GM12801 (cell line): ENCODE data around the gene GRM4.

Experiments used
- TF ChIP-seq, protein P1 (sequence below): IDR thresholded peaks from one replicate; pipeline ENCODE4 v1.5.1; 2011; ENCODE audit warnings: control low read depth; ENCODE audit not compliant: insufficient read length; ENCODE audit errors: extremely low read depth

GRM4 gene

DNA sequence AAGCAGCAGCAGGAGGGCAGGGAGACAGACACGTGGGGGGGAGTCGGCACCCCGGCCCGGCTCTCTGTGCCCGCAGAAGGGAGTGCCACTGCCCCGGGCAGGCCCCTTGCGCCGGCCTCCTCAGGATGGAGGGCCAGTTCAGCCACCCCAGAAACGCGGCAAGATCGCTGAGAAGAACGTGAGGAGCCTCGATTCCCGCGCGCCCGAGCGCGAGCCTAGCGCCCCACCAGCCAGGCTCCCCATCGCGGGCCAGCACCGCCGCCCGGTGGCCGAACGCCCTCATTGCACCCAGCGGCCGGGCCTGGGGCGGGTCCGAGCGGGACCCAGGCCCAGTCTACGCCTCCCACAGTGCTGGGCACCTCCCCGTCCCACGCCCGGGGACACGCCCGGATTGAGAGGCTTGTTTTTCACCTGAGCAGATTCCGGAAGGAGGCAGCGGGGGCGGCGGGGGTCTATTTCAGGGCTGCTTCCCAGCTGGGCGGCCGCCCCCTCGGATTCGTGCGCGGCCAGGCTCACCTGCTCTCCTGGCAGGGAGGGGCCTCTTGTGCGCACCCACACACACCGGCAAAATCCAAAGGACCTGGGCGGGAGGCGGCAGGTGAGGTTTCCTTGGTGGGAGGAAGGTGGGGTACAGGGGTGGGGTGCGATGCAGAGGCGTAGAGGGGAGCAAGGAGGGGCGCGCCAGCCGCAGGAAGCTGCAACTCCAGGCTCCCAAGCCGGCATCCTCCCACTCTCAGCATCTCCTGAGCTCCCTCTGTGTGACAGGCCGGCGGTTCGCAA, 9.0 kb upstream of the GRM4 start:
- TF ChIP-seq, protein P1, sequence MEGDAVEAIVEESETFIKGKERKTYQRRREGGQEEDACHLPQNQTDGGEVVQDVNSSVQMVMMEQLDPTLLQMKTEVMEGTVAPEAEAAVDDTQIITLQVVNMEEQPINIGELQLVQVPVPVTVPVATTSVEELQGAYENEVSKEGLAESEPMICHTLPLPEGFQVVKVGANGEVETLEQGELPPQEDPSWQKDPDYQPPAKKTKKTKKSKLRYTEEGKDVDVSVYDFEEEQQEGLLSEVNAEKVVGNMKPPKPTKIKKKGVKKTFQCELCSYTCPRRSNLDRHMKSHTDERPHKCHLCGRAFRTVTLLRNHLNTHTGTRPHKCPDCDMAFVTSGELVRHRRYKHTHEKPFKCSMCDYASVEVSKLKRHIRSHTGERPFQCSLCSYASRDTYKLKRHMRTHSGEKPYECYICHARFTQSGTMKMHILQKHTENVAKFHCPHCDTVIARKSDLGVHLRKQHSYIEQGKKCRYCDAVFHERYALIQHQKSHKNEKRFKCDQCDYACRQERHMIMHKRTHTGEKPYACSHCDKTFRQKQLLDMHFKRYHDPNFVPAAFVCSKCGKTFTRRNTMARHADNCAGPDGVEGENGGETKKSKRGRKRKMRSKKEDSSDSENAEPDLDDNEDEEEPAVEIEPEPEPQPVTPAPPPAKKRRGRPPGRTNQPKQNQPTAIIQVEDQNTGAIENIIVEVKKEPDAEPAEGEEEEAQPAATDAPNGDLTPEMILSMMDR, result no peak

DNA sequence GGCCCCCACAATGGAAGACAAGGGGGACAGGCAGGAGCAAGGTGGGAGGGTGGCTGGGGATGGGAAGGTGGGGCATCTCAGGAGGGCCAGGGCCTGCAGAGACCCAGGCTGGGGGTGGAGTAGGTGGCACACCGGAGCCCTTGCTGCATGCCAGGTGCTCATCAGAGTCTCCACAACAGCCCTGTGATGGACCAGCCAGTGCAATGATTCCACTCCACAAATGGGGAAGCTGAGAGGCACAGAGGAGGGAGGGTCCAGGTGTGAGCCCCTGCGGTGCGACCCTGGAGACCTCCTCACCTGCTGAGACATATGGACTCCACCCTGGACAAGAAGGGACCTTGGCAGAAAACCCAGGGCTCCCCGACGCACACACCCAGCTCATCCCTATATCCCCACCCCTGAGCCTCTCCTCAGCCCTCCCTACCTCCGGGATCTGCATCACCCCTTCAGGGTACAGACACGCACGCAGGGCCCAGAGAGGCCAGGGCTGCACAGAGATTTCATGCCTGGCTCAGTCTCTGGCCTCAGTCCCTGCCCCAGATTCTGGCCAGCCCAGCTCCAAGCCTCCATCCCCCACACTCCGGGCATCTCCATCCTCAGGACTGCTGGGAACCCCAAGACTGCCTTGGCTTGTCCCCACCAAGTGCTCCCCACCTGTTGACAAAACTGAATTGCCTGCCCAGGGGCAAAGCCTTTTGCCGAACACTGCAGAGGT, 7.1 kb upstream of the GRM4 start:
- TF ChIP-seq, protein P1, result no peak

DNA sequence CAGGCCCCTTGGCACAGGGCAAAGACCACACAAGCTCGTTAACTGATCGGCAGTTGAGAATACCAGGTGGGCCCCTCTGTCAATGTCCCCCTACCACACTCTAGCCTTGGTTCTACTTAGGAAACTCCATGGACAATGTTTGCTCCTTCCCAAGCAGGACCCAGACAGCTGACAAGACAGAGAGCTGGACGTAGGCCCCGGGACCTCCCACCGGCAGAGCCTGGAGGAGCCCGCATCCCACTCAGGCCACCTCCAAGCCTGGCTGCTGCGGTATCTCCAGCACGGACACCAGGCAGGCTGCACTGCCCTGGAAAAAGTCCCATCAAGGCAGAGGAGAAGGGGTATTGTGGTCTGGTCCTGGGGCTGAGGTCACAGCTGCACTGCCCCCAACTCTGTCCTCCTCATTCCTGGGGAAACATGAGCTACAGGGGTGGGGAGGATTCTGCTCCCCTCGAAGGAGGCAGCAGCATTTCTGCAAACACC, 6.2 kb upstream of the GRM4 start:
- TF ChIP-seq, protein P1, result no peak

DNA sequence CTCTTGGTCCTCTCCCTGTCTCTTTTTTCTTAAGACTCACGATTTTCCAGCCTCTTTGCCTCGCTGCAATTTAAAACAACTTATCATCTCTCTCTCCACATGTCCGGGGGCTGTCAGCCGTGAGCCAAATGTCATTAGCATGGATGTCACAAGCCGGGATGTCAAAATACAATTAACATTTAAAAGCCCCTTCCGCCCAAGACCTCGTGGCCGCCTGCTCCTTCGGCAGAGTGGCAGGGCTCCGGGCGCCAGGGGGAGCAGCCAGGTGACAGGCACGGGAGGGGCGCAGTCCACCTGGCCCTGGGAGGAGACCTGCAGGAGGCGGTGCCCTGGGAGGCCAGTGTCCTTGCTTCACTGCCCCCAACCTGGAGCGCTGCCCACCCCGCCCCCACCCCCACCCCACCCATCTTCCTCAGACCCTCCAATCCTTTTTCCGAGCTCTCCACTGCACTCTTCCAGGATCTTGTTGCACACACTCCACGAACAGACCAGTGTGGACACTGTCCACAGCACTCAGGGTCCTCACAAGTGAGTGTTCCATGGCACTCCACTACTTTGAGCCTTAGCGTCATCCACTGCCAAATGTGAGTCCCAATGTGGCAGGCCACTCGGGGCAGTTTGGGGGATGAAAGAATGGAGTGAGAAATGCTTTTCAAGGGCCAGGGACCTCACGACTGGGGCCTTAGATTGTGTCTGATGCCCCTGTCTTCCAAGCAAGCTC, 5.6 kb upstream of the GRM4 start:
- TF ChIP-seq, protein P1, result no peak

DNA sequence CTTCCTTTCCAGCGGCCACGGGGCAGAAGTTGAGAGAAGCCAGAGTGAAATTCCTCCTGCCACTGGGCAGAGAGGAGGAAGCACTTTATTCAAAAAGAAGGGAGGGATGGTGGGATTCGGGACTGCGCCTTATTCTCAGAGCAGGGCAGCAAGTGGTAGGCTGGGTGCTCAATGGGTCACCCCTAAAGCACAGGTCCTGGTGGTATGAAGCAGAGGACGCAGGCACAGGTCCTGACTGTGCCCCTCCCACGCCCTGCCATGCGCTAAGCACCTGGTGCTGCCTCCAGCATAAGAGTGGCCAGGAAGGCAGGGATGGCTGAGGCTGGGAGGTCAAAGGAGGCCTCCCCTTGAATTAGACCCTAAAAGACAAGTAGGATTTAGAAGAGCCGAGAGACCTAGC, 4.9 kb upstream of the GRM4 start:
- TF ChIP-seq, protein P1, result no peak

DNA sequence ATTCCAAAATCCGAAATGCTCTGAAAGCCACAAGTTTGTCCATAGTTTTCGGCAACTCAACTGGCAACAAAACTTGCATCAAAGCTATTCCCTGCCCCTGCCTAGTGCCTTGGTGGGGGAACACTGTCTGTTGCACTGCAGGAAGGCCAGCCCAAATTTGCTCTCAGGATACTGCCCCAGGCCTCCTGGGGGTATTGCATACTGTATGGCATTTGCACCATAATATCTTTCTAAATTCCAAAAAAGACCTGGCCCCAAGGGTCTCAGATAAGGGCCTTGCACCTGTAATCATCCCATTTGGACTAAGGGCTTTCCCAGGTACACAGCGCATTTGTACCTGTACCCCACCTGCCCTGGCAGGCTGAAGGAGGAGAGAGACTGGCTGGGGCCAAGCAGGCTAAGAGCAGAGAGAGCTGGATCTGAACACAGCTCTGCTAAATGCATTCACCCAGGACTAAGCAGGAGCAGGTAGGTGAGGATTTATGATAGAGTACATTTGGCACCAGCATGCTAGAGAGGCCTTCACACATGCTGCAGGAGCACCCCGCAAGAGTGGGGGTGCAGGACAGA, 4.0 kb upstream of the GRM4 start:
- TF ChIP-seq, protein P1, result no peak

DNA sequence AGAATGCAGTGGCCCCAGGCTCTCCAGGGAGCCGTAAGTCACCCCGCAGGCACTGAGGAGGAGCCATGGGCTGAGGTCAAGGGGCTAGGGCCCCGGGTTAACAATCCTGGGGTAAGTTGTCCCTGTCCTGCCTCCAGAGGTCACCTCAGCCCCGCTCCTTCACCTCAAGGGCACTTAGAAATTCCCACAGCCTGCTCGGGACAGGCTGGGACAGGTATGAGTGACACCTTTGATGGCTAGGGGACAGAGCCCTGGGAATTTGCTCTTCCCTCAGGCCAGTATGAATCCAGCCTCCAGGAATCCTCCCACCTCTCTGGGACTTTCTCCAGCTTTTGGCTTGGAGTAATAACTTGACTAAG, 3.5 kb upstream of the GRM4 start:
- TF ChIP-seq, protein P1, result no peak
